Effector memory CD8-positive, alpha-beta T cell (primary cell): ENCODE data around the gene TRIM44.
A peak's percentile ranks its signal among the peaks of the same experiment; 100 is the strongest.

Source experiments
- ATAC-seq: fragments of 150-1000 bp; cut with Tn5 transposase; replicated peaks from 2 replicates; pipeline ENCODE4 v1.10.0; 2021; ENCODE audit warnings: mild to moderate bottlenecking, moderate library complexity
- DNase-seq, 3 experiments: peaks; one replicate each; pipeline ENCODE4 v3.0.0; 2021
- H3K27ac Mint-ChIP-seq, 2 donors: one replicate each; pipeline ENCODE4 v1.8.0; 2022; ENCODE audit warnings: mild to moderate bottlenecking in 2 of 2, mixed read lengths in 2 of 2, moderate library complexity in 2 of 2
- H3K27me3 Mint-ChIP-seq, 2 donors: one replicate each; pipeline ENCODE4 v1.8.0; 2022; ENCODE audit warnings: mixed read lengths in 2 of 2
- H3K36me3 Mint-ChIP-seq: one replicate; pipeline ENCODE4 v1.8.0; 2022; ENCODE audit warnings: mild to moderate bottlenecking, moderate library complexity, mixed read lengths; ENCODE audit not compliant: insufficient read depth
- H3K4me1 Mint-ChIP-seq, 2 donors: one replicate each; pipeline ENCODE4 v1.8.0; 2022; ENCODE audit warnings: low read depth in 2 of 2, mixed read lengths in 2 of 2
- H3K4me3 Mint-ChIP-seq, 2 donors: one replicate each; pipeline ENCODE4 v1.8.0; 2022; ENCODE audit warnings: mild to moderate bottlenecking in 2 of 2, mixed read lengths in 2 of 2, moderate library complexity in 2 of 2
- H3K9me3 Mint-ChIP-seq, 2 donors: one replicate each; pipeline ENCODE4 v1.8.0; 2022; ENCODE audit warnings: mixed read lengths in 2 of 2

The TRIM44 gene

DNA sequence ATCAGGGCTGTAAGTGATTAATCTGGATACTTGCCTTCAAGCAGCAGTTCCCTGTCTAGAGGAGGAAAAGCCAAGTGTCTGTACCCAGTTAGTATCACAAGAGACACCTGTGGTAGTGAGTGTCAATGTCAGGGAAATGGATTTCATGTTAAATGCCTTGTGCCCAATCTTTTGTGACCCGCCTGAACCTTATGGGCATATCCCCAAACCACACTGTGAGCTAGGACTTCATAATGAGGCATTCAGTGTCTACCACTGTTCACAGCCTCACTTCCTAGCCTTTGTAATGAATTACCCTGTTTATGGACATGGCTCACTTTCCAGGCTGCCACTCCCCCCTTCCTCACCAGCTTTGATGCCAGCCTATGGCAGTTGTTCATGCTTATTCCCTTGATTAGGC lies 125.1 kb downstream of the TRIM44 start:
- Mint-ChIP-seq H3K27ac (no peak overlapping the region), H3K9me3 (no peaks in the 10 kb centered on the region)

DNA sequence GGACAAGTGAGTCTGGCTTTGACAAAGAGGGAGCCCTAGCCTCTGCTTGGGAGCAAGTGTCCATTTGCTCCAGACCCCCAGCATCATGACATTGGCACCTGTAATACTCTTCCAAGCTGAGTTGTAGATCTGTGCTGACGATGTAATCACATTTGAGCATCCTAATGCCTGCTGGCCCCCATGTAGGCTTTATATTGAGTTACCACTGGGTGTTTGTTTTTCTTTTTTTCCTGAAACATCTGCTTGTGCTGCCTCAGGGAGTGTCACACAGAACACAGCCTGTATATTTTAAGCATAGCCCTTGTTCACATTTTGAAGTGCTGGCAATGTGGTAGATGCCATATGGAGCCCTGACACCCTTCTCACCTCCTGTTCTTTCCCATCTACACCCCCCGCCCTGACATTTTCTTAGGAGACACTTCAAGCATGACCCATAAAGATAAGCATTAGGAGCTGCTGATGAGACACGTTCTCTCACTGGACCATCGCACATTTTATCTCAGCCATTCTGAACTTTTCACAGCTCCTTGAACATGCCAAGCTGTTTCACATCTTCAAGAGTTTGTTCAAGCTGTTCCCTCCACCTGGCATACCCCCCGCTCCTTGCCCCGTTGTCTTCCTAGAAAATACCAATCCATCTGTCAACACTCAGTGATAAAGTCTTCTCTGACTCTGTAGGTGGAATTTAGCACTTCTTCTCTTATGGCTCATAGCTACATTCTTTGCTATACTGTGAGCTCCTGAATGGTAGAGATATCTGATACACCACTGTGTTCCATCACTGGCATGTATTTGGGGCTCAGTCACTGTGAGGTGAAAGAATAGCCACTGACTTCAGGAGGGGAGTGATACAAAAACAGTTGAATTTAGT lies 128.7 kb downstream of the TRIM44 start:
- DNase-seq (no peak), ATAC-seq (no peak)
- Mint-ChIP-seq H3K27me3 (no peaks in the 10 kb centered on the region), H3K4me3 (no peak overlapping the region), H3K36me3 (no peaks in the 10 kb centered on the region), H3K4me1 (peaks cover 24 to 34% of the 10 kb centered on the region in 2 donors), H3K9me3 (no peaks in the 10 kb centered on the region), H3K27ac (no peak overlapping the region)

More for the DNA sequence above, 125.1 kb downstream of the TRIM44 start:
- ATAC-seq (no peak), DNase-seq (no peak)
- Mint-ChIP-seq H3K4me1 (peaks cover 31 to 56% of the 10 kb centered on the region in 2 donors), H3K36me3 (no peaks in the 10 kb centered on the region), H3K4me3 (no peak overlapping the region), H3K27me3 (no peaks in the 10 kb centered on the region)

DNA sequence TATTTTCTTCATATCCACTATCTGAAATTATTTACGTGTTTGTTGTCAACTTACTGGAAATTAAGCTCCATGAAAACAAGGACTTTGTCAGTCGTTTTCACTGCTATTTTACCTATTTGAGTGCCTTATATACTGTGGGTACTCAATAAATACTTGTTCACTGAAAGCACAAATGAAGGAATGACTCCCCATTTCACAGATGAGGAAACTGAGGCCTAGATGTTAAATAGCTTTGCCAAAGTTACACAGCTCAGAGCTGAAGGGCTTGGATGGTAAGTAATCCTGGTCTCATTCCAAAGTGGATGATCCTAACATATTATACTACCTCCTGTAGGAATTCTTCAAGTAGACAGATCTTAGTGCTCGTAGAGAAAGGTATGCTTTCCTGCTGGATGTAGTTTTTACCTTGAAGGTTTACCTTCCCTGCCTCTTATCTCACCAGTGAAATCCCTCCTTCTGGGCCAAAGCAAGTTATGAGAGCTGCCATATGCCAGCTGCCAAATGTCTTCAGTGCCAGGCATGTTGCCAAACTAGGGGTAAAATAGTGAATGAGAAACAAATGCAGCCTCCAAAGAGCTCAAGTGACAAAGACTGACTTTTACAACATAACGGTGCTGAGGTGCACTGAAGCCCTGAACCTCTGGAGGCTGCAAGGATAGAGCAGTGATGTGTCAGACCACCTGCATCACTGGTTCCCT lies 129.7 kb downstream of the TRIM44 start:
- H3K27me3 Mint-ChIP-seq: no peaks in the 10 kb centered on the region
- DNase-seq: no peak
- no peaks in the 10 kb centered on the region for H3K9me3 Mint-ChIP-seq
- peaks cover 23 to 31% of the 10 kb centered on the region in 2 donors for H3K4me1 Mint-ChIP-seq
- no peak overlapping the region for H3K4me3 Mint-ChIP-seq
- H3K36me3 Mint-ChIP-seq: no peaks in the 10 kb centered on the region
- H3K27ac Mint-ChIP-seq: peak overlapping the region in 1 of 2 donors; percentile 52
- ATAC-seq: no peak

DNA sequence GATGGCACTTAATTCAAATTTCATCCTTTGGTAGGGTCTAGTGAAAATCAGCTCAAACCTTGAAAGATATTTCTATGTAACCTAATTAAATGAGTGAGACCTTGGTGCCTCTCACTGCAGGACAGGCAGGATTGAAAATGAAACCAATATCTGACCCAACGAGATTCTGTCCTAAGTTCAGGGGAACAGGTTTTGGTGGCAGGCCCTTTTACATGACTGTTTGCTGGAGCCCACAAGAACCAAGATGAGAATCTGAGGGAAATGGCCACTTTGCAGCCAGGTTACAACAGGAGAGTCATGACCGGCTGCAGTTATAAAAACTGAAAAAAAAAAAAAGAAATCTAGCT lies 130.2 kb downstream of the TRIM44 start:
- DNase-seq (no peak), ATAC-seq (no peak)
- Mint-ChIP-seq H3K4me1 (peaks cover 19 to 31% of the 10 kb centered on the region in 2 donors), H3K27me3 (no peaks in the 10 kb centered on the region), H3K9me3 (no peaks in the 10 kb centered on the region), H3K36me3 (no peaks in the 10 kb centered on the region), H3K4me3 (no peak overlapping the region), H3K27ac (no peak overlapping the region)

DNA sequence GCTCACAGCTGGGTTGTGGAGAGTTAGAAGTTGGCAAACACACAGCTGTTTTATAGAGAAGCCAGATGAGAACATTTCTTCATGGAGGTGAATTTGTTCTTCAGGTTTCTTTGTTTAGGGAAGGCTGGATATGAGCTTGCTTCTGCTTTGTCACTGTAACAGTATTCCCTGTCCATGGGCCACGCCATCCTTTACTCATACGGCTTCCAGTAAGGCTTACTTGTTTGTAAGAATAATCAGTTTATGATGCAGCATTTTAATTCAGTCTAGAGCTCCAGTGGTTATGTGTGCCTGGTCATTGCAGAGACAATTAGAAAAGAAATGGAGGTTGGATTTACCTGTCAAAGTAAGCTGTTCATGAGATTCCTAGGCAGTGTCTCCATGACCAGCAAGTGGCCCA lies 131.8 kb downstream of the TRIM44 start:
- no peak for ATAC-seq
- Mint-ChIP-seq H3K4me3 (no peak overlapping the region), H3K36me3 (no peaks in the 10 kb centered on the region)

DNA sequence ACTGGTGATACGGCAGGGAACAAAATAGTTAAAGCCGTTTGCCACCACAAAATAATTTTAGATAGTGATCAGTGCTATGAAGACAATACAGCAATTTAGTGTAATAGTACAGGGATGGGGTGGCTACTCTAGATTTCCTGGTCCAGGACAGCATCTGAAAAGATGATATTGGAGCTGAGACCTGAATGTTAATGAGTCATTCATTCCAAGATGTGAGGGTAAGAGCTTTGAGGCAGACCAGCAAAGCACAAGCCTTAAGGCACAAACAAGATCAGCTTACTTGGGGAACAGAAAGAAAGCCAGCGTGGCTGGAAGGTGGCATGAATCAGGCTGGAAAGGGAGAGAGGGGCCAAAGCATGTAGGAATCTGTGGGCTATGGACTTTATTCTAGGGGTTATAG lies 132.3 kb downstream of the TRIM44 start:
- H3K27me3 Mint-ChIP-seq: no peaks in the 10 kb centered on the region
- H3K9me3 Mint-ChIP-seq: no peaks in the 10 kb centered on the region
- ATAC-seq (no peak), DNase-seq (no peak)
- no peaks in the 10 kb centered on the region for H3K36me3 Mint-ChIP-seq
- no peak overlapping the region for H3K27ac Mint-ChIP-seq
- H3K4me1 Mint-ChIP-seq: peaks cover 17 to 24% of the 10 kb centered on the region in 2 donors
- H3K4me3 Mint-ChIP-seq: no peak overlapping the region

More for the DNA sequence above, 131.8 kb downstream of the TRIM44 start:
- Mint-ChIP-seq H3K9me3 (no peaks in the 10 kb centered on the region), H3K4me1 (peaks cover 17 to 19% of the 10 kb centered on the region in 2 donors), H3K27ac (no peak overlapping the region), H3K27me3 (no peaks in the 10 kb centered on the region)
- DNase-seq: no peak

DNA sequence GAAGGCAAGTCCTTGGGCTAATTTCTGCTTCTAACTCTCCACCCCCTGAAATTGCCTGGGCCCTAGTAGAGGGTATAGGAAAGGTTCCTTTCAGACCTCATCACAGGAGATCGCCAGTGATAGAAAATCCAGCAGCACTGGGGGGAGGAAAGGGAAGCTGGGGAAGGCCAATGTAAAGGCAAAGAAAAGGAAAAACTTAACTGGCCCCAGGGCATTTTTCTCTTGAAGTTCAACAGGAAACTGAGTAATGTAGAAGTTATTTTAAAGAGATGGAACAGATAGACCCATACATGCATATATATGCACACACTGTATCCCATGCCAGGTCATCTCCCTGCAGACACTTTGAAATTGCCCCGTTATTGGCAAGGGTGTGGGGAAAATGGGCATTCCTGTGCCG lies 134.0 kb downstream of the TRIM44 start:
- no peaks in the 10 kb centered on the region for H3K9me3 Mint-ChIP-seq
- peak overlapping the region in 1 of 2 donors; percentile 73 for H3K27ac Mint-ChIP-seq
- no peaks in the 10 kb centered on the region for H3K36me3 Mint-ChIP-seq
- H3K4me3 Mint-ChIP-seq: no peak overlapping the region
- peaks cover 9 to 15% of the 10 kb centered on the region in 2 donors for H3K4me1 Mint-ChIP-seq
- H3K27me3 Mint-ChIP-seq: no peaks in the 10 kb centered on the region
- ATAC-seq (no peak), DNase-seq (no peak)

DNA sequence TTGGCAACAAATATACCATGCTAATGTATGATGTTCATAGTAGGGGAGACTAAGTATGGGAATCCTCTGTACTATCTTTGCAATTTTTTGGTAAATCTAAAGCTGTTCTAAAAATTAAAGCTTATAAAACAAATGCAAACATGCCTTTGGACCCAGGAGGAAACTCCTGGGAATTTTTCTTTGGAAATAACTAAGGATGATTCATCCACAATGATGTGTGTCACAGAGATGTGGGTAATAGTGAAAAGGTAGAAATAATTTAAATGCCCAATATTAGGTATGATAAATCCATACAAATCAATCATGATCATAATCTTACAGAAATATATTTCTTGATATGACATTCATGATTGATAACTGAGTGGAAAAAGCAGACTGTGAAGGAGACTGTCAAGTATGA lies 135.8 kb downstream of the TRIM44 start:
- no peak overlapping the region for H3K4me3 Mint-ChIP-seq
- H3K27ac Mint-ChIP-seq: no peak overlapping the region
- no peaks in the 10 kb centered on the region for H3K27me3 Mint-ChIP-seq
- ATAC-seq: no peak
- H3K9me3 Mint-ChIP-seq: no peaks in the 10 kb centered on the region
- no peaks in the 10 kb centered on the region for H3K36me3 Mint-ChIP-seq
- H3K4me1 Mint-ChIP-seq: peaks cover 8 to 18% of the 10 kb centered on the region in 2 donors
- DNase-seq: no peak

DNA sequence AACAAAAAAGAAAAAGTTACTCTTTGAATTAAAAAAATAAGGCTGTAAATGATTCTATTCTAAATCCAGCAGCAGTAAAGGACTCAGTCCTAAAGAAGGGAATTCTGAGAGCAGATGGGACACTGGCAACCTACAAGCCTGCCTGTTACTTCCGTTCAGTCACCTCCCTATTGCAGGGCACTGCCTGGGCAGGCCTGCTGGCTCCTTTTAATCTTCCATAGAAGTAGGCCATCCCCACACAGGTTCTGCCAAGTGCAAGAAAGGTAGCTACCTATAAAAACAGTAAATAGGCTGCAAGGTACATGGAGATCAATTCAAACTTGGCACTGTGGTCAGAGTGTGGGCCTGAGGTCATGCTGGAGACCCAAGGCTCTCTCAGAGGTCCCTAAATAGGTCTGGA lies 136.4 kb downstream of the TRIM44 start:
- peak overlapping the region in 1 of 2 donors; percentile 7 for H3K27ac Mint-ChIP-seq
- no peak for ATAC-seq
- H3K4me1 Mint-ChIP-seq: peaks cover 6 to 18% of the 10 kb centered on the region in 2 donors

DNA sequence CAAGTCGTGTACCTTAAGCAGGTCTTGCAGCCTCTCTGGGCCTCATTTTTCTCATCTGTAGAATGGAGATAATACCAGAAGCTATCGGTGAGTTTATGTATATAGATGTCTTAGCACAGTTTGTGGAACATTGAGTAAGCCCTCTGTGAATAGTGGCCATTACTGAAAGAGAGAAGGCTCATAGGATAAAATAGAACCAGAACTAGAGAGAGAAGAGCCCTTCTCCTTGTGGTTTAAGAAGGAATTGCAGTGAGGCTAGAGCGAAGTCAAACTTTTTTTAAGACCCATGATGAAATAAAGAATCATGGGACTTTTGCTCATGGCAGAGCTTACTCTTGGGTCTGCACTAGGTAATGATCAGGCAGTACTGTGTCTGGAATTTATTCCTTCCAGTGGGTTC lies 137.1 kb downstream of the TRIM44 start:
- Mint-ChIP-seq H3K27me3 (no peaks in the 10 kb centered on the region), H3K4me3 (no peak overlapping the region), H3K9me3 (no peaks in the 10 kb centered on the region), H3K4me1 (peaks cover 6 to 18% of the 10 kb centered on the region in 2 donors), H3K36me3 (no peaks in the 10 kb centered on the region), H3K27ac (peak overlapping the region in 1 of 2 donors; percentile 28)
- ATAC-seq (no peak), DNase-seq (no peak)

More for the DNA sequence above, 136.4 kb downstream of the TRIM44 start:
- DNase-seq: no peak
- no peaks in the 10 kb centered on the region for H3K9me3 Mint-ChIP-seq
- no peaks in the 10 kb centered on the region for H3K36me3 Mint-ChIP-seq
- no peak overlapping the region for H3K4me3 Mint-ChIP-seq
- no peaks in the 10 kb centered on the region for H3K27me3 Mint-ChIP-seq

DNA sequence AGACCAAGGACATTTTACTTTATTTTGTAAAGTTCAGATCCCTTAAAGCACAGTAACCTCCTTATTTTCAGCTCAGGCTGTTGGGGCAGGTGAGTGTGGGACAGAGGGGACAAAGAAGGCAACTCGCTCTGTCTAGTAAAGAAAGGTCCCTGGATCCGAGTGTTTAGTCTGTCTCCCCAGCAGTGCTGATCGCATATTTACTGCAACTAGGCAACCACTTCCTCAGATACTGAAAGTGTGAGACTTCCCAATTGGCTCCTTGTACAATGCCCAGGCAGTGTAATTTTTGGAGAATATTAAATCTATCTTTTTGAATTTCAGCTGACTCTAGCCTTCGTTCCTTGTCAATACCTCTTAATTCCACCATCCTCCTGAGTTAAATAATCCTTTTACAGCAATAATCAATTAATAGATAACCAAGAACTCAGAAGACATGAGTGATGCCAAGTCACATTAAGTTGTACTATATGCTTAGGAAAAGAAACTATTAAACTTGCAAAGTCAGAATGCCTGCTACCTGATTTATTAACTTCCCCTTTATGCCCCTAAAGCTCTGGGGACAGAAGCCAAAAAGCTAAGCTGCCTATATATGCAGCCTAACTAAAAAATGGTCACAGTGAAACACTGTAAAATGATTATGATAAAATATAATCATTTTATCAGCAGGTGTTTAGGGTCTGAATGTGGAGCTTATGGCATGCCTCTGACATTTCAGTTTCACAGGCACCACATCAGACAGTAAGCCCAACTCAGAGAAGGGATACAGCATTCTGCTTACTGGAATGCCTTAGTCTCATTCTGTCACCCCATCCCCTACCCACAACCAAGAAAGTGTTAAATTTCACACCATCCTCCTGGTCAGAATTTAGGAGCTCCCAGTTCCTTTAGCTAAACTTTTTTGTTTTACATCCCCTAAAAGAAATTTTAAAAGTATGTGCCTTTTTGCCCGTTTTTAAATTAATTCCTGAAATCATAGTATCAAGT lies 138.7 kb downstream of the TRIM44 start:
- peak overlapping the region in 1 of 2 donors; percentile 31 for H3K27ac Mint-ChIP-seq
- DNase-seq (no peak), ATAC-seq (no peak)
- no peaks in the 10 kb centered on the region for H3K27me3 Mint-ChIP-seq
- H3K4me1 Mint-ChIP-seq: peaks cover 3 to 18% of the 10 kb centered on the region in 2 donors
- H3K4me3 Mint-ChIP-seq: no peak overlapping the region
- no peaks in the 10 kb centered on the region for H3K9me3 Mint-ChIP-seq
- H3K36me3 Mint-ChIP-seq: no peaks in the 10 kb centered on the region

DNA sequence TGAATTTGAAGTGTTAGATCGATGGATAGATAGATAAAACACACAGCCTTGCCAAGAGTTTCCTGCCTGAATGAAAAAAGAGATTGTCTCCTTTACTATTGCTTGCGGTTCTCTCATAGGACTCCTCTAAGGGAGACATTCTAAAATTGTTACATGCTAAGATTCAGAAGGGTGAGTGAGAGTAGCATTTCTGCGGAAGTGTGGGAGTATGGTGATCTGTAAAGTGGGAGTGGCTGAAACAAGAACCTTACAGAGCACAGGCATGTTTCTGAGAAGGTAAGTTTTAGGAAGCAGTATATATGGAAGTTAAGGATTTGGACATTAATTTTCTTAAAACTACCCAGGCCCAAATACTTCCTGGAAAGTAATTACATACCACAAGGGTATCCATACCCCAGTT lies 139.6 kb downstream of the TRIM44 start:
- H3K4me1 Mint-ChIP-seq: peaks cover 0 to 13% of the 10 kb centered on the region in 2 donors
- no peaks in the 10 kb centered on the region for H3K36me3 Mint-ChIP-seq

DNA sequence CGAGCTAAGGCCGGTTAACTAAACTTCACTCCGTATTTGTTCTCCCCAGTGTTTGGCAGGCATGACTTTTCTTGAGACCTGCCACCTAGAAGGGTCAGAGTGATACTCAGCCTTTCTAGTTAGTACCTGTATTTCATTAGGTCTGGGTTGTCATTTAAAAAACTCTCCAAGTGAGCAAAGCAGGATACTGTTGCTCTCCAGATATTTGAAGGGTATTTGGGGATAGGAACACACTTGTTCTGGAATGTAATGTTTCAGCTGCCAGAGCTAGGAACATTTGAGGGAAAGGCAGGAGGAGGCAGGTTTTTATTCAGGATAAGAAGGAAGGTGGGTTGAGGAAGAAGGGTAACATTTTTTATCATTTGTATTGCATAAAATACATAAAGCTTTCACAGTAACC lies 140.1 kb downstream of the TRIM44 start:
- Mint-ChIP-seq H3K27me3 (no peaks in the 10 kb centered on the region), H3K36me3 (no peaks in the 10 kb centered on the region), H3K27ac (peak overlapping the region in 1 of 2 donors; percentile 76), H3K9me3 (no peaks in the 10 kb centered on the region), H3K4me1 (peaks cover 0 to 13% of the 10 kb centered on the region in 2 donors), H3K4me3 (no peak overlapping the region)
- ATAC-seq (no peak), DNase-seq (no peak)

More for the DNA sequence above, 139.6 kb downstream of the TRIM44 start:
- H3K27ac Mint-ChIP-seq: peak overlapping the region in 1 of 2 donors; percentile 76
- H3K9me3 Mint-ChIP-seq: no peaks in the 10 kb centered on the region
- H3K4me3 Mint-ChIP-seq: no peak overlapping the region
- ATAC-seq: no peak
- no peak for DNase-seq
- H3K27me3 Mint-ChIP-seq: no peaks in the 10 kb centered on the region
